Transverse colon (tissue), 4 donors: ENCODE results near the gene GABBR2. TPM values are rescaled to one million over a fixed set of nuclear protein-coding genes. Genes with fewer than 3 reads are reported as not detected.
"Not testable (repeated sequence)": the region's sequence is repeated elsewhere in the genome, so short reads cannot be mapped to it uniquely, and the experiment has no call there.

Experiments used
- DNase-seq: peaks from one replicate; pipeline ENCODE4 v3.0.0-alpha.2; 2019
- H3K27ac ChIP-seq, 4 donors: fragments of 200-600 bp; sonication (generic); 2 replicates each; pipeline ENCODE4 v1.5.1; 2016 to 2018; ENCODE audit warnings: inconsistent platforms in 4 of 4
- H3K27me3 ChIP-seq: fragments of 200-600 bp; sonication (generic); 2 replicates; pipeline ENCODE4 v1.5.1; 2017; ENCODE audit warnings: inconsistent platforms
- H3K36me3 ChIP-seq, 4 donors: fragments of 200-600 bp; sonication (generic); 2 replicates each; pipeline ENCODE4 v1.5.1; 2017 to 2019; ENCODE audit warnings: inconsistent platforms in 4 of 4
- H3K4me1 ChIP-seq, 4 donors: fragments of 200-600 bp; sonication (generic); 2 replicates each; pipeline ENCODE4 v1.5.1; 2017 to 2020; ENCODE audit warnings: inconsistent platforms in 4 of 4
- H3K4me3 ChIP-seq, 4 donors: fragments of 200-600 bp; sonication (generic); 1 replicate in 1 of 4; 2 replicates in 3 of 4; pipeline versions ENCODE4 v1.5.1 to v1.6.1; 2017 to 2019; ENCODE audit warnings: inconsistent platforms in 4 of 4
- H3K9me3 ChIP-seq, 2 donors: fragments of 200-600 bp; sonication (generic); 2 replicates each; pipeline ENCODE4 v1.5.1; 2017 to 2019; ENCODE audit warnings: inconsistent platforms in 2 of 2
- CTCF ChIP-seq, 5 experiments: fragments of 200-600 bp in 3 of 5; fragments of 450-650 bp in 2 of 5; sonication (generic) in 3 of 5; IDR thresholded peaks; 1 replicate in 2 of 5; 2 replicates in 3 of 5; pipeline ENCODE4 v1.5.1; 2016 to 2017; ENCODE audit warnings: antibody characterized with exemption in 5 of 5, inconsistent platforms in 3 of 5, mild to moderate bottlenecking in 2 of 5, moderate library complexity in 1 of 5
- EP300 ChIP-seq: sonication (generic); formaldehyde crosslinking; IDR thresholded peaks from one replicate; pipeline ENCODE4 v1.6.1; 2017; ENCODE audit warnings: antibody characterized with exemption, low read depth
- POLR2A ChIP-seq: fragments of 450-650 bp; IDR thresholded peaks from one replicate; pipeline ENCODE4 v1.6.1; 2016; ENCODE audit warnings: antibody characterized with exemption, mild to moderate bottlenecking, moderate library complexity
- POLR2AphosphoS5 ChIP-seq, 3 donors: sonication (generic); formaldehyde crosslinking; IDR thresholded peaks; one replicate each; pipeline ENCODE4 v1.6.1; 2016; ENCODE audit warnings: antibody characterized with exemption in 3 of 3
- WGBS, 2 donors: methylation state at CpG; one replicate each; pipeline ENCODE4 v1.1.5; 2018; ENCODE audit warnings: low coverage in 1 of 2; 5-methylcytosine and 5-hydroxymethylcytosine counted together
- in situ Hi-C, 4 donors: fragments of 200-750 bp; cut with MboI; loops; one replicate each; pipeline versions ENCODE4 v1.15.0 to v1.15.1; 2017; ENCODE audit warnings: low sequenced_read_pairs in 3 of 4, low pct_ligation_motif_present in 1 of 4, low pct_unique_long_range_greater_than_20kb in 1 of 4
- intact Hi-C: fragments of 100-400 bp; cut with DNase I; formaldehyde crosslinking; loops from one replicate; pipeline ENCODE4 v1.15.1; 2023; ENCODE audit warnings: low total_unique reads
- total RNA-seq, 4 donors: library from RNA; depleted of rRNA; stranded (reverse); fragments of >200 nt; gene quantifications; one replicate each; pipeline ENCODE4 v1.1.0, GENCODE V29; 2016

GABBR2 gene
- total RNA-seq, 4 donors from 2014 or later: not detected

- TF ChIP-seq POLR2AphosphoS5 (IDR thresholded peaks at IDR 0.05): no peak
- TF ChIP-seq CTCF (IDR thresholded peaks at IDR 0.05): no peak
- no peak for TF ChIP-seq POLR2A
- TF ChIP-seq EP300: no peak
- in situ Hi-C loops (no loop called here), intact Hi-C loops (no loop called here)
- Histone ChIP-seq H3K27ac (no peak overlapping the region), H3K9me3 (peaks cover 4 to 17% of the 10 kb centered on the region in 2 donors), H3K27me3 (no peaks in the 10 kb centered on the region), H3K4me1 (no peaks in the 10 kb centered on the region), H3K36me3 (no peaks in the 10 kb centered on the region), H3K4me3 (no peak overlapping the region)
- WGBS, 2 donors: 53 to 64% methylated on average over 2 to 5 of the region's 5 CpGs
- no peak for DNase-seq
Observed at GRCh38 chr9:98465799-98466198, 242.9 kb downstream of the GABBR2 start.

GRCh38 chr9:98464156-98464690 lies 244.5 kb downstream of the GABBR2 start:
- H3K4me3 ChIP-seq, DNase-seq, in situ Hi-C loops, H3K27me3 ChIP-seq, H3K36me3 ChIP-seq, H3K27ac ChIP-seq, intact Hi-C loops, H3K4me1 ChIP-seq: not testable (repeated sequence)
- WGBS, 2 donors: 94 to 100% methylated on average over 4 to 24 of the region's 30 CpGs
- H3K9me3 ChIP-seq: peaks cover 4 to 26% of the 10 kb centered on the region in 2 donors

GRCh38 chr9:98462310-98462709 lies 246.4 kb downstream of the GABBR2 start:
- TF ChIP-seq POLR2AphosphoS5 (IDR thresholded peaks at IDR 0.05) (no peak), EP300 (no peak), POLR2A (no peak), CTCF (IDR thresholded peaks at IDR 0.05) (no peak)
- no peak for DNase-seq
- Histone ChIP-seq H3K9me3 (peaks cover 4 to 26% of the 10 kb centered on the region in 2 donors), H3K27ac (no peak overlapping the region), H3K4me1 (no peaks in the 10 kb centered on the region), H3K36me3 (no peaks in the 10 kb centered on the region), H3K27me3 (no peaks in the 10 kb centered on the region), H3K4me3 (no peak overlapping the region)
- 91 to 92% methylated on average over 1 to 2 of the region's 2 CpGs for WGBS, 2 donors
- in situ Hi-C loops (no loop called here), intact Hi-C loops (no loop called here)

GRCh38 chr9:98460704-98461103 lies 248.0 kb downstream of the GABBR2 start:
- Histone ChIP-seq H3K27me3 (peaks cover 3% of the 10 kb centered on the region), H3K4me3 (no peak overlapping the region), H3K36me3 (no peaks in the 10 kb centered on the region), H3K9me3 (peaks cover 4 to 26% of the 10 kb centered on the region in 2 donors), H3K27ac (no peak overlapping the region), H3K4me1 (no peaks in the 10 kb centered on the region)
- no peak for DNase-seq
- intact Hi-C loops (no loop called here), in situ Hi-C loops (no loop called here)
- TF ChIP-seq POLR2AphosphoS5 (IDR thresholded peaks at IDR 0.05): no peak
- no peak for TF ChIP-seq EP300
- no peak for TF ChIP-seq CTCF (IDR thresholded peaks at IDR 0.05)

- in situ Hi-C loops: no loop called here
- Histone ChIP-seq H3K4me3 (no peak overlapping the region), H3K36me3 (no peaks in the 10 kb centered on the region), H3K4me1 (no peaks in the 10 kb centered on the region), H3K9me3 (peaks cover 4 to 26% of the 10 kb centered on the region in 2 donors), H3K27ac (no peak overlapping the region), H3K27me3 (peaks cover 3% of the 10 kb centered on the region)
- intact Hi-C loops: no loop called here
- DNase-seq: no peak
- WGBS, 2 donors: 61 to 72% methylated on average over 7 to 9 of the region's 9 CpGs
- TF ChIP-seq POLR2A (no peak), CTCF (IDR thresholded peaks at IDR 0.05) (no peak), POLR2AphosphoS5 (IDR thresholded peaks at IDR 0.05) (no peak), EP300 (no peak)
Observed at GRCh38 chr9:98457726-98458370, 250.9 kb downstream of the GABBR2 start.
